D721Med (cell line): ENCODE data around the gene IGBP1.
"Not testable (repeated sequence)": the region's sequence is repeated elsewhere in the genome, so short reads cannot be mapped to it uniquely, and the experiment has no call there.

Experiments used
- DNase-seq: peaks from one replicate; pipeline ENCODE4 v3.0.0; 2011; ENCODE audit warnings: low spot score; ENCODE audit not compliant: insufficient read length
- FAIRE-seq: peaks from 2 replicates; lab custom pipeline; 2011; peaks lifted over from hg19 to GRCh38; lab: Jason Lieb, UNC
- TF ChIP-seq, protein P1 (sequence below): IDR thresholded peaks from 2 replicates; pipeline ENCODE4 v1.5.1; 2012; ENCODE audit warnings: mild to moderate bottlenecking, control low read depth; ENCODE audit not compliant: insufficient read depth; ENCODE audit errors: missing control alignments

Gene IGBP1

DNA sequence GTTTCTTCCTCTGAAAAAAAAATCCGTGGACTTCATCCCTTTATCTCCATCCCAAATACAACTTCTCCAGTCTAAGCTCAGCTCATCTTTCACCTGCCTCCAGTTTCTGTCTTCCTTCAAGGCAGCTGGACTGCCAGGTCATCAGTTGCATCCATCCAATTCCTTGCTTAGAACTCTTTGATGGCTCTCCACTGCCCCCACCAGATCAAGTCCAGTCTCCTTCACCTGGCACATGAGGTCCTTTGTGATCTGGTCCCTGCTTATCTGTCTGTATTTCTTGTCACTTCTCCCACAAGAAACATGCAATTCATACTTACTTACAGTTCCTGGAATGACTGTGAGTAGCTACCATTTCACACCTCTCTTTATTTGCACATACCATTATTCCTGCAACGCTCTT, 37.2 kb upstream of the IGBP1 start:
- FAIRE-seq (no peak), DNase-seq (no peak)
- TF ChIP-seq, protein P1, sequence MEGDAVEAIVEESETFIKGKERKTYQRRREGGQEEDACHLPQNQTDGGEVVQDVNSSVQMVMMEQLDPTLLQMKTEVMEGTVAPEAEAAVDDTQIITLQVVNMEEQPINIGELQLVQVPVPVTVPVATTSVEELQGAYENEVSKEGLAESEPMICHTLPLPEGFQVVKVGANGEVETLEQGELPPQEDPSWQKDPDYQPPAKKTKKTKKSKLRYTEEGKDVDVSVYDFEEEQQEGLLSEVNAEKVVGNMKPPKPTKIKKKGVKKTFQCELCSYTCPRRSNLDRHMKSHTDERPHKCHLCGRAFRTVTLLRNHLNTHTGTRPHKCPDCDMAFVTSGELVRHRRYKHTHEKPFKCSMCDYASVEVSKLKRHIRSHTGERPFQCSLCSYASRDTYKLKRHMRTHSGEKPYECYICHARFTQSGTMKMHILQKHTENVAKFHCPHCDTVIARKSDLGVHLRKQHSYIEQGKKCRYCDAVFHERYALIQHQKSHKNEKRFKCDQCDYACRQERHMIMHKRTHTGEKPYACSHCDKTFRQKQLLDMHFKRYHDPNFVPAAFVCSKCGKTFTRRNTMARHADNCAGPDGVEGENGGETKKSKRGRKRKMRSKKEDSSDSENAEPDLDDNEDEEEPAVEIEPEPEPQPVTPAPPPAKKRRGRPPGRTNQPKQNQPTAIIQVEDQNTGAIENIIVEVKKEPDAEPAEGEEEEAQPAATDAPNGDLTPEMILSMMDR, result peak; percentile 29

DNA sequence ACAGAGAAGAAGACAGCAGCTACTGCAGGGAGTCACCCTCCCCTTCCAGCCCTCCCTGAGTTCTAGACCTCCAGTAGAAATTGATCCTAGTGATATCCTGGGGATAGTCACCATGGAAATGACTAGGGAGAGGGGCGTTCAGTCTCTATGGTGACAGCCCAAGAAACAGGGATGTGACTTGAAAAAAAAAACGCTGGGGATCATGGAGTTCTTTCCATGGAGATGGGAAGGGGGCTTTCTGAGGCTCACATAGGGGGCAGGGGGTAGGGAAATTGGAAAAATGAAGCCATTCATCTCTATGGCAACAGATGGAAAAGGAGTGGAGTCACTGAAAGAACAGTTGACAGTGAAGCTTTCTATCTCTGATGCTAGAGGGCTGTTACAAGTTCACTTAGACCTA, 28.0 kb upstream of the IGBP1 start:
- DNase-seq, result no peak
- FAIRE-seq, result no peak
- TF ChIP-seq, protein P1, result no peak

DNA sequence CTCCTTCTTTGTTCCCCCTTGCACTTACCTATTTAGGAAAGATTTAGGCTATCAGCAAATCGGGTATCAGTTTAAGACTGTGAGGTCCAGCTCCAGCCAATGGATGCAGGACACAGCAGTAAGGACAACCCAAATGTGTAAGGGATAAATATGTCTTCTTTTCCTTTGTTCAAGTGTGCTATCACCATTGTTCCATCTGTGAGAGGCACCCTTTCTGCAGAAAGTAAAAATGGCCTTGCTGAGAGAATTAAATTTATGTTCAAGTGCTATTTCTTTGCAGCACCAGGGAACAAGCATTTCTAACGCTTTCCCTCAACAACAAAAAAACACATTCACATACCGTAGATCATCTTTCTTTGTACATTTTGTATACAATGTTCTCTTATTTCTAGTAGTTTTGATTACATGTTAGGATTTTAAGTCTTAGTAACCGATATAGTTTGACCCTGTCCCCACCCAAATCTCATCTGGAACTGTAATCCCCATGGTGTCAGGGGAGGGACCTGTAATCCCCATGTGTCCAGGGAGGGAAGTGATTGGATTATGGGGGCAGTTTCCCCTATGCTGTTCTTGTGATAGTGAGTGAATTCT, 21.7 kb upstream of the IGBP1 start:
- not testable (repeated sequence) for FAIRE-seq, DNase-seq

DNA sequence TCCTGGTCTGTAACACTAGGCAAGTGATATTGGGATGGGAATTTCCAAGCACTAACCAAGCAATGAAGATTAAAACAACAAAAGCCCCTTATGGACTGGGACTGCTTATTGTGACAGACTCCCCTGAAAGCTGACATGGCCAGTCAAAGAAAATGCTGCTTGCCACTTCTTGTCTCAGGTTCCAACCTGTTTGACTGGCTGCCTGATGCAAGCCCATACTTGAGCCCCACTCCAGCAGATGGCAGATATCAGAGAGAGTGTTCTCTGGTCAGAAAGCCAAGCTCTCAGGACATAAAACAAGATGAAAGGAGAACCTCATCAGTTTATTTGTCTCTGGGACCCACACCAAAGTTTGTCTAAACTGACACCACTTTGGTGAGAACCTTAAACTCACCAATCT, 15.5 kb upstream of the IGBP1 start:
- FAIRE-seq, result no peak
- DNase-seq, result no peak
- TF ChIP-seq, protein P1, result no peak

DNA sequence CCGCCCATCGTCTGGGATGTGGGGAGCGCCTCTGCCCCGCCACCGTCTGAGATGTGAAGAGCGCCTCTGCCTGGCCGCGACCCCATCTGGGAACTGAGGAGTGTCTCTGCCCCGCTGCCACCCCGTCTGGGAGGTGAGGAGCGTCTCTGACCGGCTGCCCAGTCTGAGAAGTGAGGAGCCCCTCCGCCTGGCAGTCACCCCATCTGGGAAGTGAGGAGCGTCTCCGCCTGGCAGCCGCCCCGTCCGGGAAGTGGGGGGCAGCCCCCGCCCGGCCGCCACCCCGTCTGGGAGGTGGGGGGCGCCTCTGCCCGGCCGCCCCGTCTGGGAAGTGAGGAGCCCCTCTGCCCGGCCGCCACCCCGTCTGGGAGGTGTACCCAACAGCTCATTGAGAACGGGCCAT, 10.2 kb upstream of the IGBP1 start:
- FAIRE-seq, DNase-seq: not testable (repeated sequence)

DNA sequence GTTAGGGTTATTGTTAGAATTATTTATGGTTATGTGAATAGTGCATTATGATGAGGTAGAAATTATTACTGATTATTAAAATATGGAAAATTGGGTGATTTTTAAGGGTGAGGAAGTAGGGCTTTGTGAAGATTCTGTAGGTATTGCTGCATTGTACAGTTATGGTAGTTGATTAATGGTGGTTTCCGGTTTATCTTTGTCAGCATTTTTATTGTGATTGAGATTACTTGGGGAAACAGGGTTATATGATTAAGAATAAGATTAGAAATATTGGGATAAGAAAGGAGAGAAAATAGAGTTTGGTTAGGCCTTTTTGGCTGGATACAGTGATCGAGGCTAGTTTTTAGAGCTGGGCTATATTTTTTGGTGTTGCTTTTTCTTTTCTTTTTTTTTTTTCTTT, 8.6 kb upstream of the IGBP1 start:
- TF ChIP-seq, protein P1, result no peak
- no peak for FAIRE-seq

DNA sequence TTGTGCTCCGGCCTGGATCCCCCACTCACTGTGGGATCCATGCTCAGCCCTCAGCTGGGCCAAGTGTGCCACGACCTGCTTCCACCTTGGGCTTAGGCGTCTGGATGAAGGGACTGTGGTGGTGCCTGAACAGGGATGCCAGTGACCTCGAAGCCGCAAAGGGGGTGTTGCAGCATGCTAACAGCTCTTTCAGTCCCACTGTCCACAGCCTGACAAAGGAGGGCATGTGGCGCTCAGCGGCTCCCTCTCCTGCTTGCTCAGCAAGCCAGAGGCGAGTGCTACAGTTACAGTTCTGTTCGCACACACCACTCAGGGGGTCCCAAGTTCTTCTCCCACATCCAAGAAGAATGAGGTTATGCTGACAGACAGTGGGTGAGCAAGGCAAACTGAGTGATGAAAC, 5.2 kb upstream of the IGBP1 start:
- TF ChIP-seq, protein P1, result no peak
- DNase-seq (no peak), FAIRE-seq (no peak)

More for the DNA sequence above, 8.6 kb upstream of the IGBP1 start:
- no peak for DNase-seq

DNA sequence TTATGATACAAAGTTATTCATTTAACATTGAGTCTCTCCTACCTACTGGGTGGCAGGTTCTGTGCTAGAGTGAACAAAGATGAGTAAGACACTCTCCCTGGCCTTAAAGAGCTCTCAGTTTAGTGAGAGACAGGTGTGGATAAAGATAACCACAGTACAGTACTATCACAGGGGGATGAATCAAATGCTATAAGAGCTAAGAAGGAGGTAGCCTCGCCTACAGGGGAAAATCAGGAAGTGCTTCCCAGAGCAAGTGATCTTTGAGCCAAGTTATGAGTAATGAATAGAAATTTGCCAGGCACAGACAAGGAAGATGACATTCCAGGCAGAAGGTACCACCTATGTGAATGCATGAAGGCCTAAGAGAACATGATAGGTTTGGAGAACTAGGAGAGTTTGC, 3.4 kb upstream of the IGBP1 start:
- FAIRE-seq (no peak), DNase-seq (no peak)
- TF ChIP-seq, protein P1, result no peak
